NCI-H82 (cell line): ENCODE data around the gene C16orf95.
"Not testable (repeated sequence)": the region's sequence is repeated elsewhere in the genome, so short reads cannot be mapped to it uniquely, and the experiment has no call there.

Experiments used
- DNase-seq: peaks from one replicate; lab custom pipeline; 2025; lab: John Stamatoyannopoulos, UW

Gene C16orf95

DNA sequence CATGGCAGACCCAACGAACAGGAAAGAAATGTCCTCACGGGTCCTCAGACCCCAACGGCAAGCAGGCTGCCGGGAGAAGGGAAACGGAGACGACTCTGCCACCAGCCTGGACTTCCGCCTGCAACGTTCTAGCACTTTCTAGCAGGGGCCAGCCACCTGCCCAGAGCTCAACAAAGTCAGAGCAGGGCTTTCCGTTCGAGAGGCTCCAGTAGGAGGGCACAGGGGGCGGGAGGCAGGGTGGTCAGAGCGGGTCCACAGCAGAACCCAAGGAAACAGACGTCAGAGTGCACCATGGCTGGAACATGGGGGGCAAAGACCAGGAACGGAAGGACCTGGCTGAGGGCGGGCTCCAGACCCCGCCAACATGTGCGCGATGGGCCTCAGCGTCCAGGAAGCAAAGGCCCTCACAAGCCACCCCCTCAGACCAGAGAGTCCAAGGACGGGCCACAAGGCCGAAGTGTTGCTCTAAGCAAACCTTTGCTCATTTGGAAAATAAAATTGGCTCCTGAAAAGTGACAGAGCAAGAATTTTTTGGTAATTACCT is 29.4 kb upstream of the C16orf95 start:
- no peak for DNase-seq

DNA sequence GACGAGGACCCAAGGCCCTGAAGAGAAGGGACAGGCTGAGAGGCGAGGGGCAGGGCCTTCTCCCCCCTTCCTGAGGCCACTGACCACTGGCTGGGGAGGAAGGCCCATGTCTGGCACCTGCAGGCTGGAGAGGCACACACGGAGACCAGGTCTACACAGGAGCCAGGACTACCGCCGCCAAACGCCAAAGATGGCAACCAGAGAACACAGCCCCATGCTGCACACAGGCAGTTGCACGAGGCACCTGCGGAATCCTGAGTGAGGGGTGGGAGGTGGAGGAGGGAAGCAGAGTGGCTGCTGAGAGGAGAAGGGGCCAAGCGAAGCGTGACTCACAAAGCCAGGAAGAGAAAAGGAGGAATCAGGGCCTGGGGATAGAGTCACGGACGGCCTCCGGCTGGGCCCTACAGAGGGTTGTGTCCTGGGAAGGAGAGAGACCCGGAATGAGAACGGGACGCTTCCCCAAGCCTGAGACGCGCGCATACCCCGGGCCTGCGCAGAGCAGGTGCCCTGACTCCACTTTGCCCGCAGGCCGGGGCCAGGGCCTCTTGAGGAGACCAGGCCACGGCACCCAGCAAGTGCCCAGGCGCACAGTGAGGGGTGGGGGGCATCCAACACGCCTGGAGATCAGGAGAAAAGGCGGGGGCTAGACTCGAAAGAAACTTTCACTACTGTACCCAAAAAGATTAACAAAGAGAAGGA is 28.7 kb upstream of the C16orf95 start:
- DNase-seq, result no peak

DNA sequence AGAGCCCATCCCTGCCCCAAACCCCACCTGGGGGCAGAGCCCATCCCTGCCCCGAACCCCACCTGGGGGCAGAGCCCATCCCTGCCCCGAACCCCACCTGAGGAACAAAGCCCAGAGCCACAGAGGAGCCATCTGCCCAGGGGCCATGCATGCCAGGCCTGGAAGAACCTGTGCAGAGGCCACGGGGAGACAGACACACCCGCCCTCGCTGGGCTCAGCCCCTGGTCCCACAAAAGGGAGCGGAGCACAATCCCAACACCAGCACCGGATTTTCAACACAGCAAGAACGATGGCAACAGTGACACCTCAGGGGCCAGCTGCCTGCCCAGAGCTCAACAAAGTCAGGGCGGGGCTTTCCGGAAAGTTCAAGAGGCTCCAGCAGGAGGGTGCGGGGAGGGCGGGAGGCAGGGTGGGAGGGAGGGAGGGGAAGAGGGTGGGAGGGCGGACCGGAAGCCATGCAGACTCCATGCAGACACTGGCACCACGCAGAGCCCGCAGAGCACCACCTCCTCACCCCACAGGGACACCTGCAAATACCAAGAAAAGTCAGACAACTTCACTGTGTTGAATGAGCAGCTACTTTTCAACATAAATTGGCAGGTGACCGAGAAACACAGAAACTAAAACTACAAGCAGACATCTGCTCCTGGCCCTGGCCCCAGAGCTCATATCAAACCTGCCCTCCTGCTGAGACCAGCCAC is 27.9 kb upstream of the C16orf95 start:
- no peak for DNase-seq

DNA sequence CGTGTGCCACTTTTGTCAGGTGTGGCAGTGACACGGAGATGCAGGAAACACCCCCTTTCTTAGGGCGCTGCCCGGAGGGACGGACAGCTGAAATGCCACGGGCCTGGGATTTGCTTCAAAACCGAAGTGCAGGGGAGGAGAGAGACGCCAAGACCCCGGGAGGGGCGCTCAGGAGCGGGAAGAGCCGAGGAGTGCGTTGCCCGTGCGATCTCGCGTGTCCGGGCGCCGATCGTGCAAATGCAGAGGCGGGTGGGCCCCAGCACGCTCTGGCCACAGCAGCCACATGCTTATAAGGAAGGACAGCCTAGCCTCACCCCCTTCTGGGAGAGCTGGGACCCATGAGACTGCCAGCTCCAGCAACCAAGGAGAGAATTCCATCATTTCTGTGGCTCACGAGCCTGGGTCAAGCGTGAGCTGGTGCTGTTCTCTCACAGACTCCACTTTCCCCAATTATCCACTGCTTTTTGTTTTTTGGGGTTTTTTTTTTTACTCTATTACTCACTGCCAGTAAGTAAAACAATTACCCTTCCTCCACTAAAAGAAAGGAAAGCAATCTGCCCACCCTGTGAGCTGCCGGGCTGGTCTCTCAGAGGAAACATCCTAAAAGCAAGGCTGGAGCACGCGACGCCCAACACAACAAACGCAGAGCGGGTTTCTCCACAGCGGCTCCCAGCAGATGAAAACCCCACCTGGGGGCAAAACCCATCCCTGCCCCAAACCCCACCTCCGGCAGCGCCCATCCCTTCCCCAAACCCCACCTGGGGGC is 27.2 kb upstream of the C16orf95 start:
- DNase-seq, result no peak

DNA sequence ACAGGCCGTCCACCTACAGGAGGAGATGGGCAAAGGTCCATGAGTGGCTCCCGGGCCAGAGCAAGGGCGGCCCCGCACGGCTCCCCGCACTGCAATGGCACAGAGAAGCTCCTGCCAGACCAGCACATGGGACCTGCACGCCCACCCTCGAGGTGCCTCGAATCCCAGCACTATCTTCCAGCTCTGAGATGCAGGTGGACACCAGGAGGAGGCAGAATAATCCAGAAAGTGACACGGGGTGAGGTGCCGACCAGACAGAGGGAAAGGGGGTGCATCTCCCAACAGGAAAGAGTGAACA is 26.5 kb upstream of the C16orf95 start:
- DNase-seq, result no peak

- no peak for DNase-seq
Measured at GRCh38 chr16:87342978-87343752, 26.0 kb upstream of the C16orf95 start.

- no peak for DNase-seq
Measured at GRCh38 chr16:87342504-87342903, 25.3 kb upstream of the C16orf95 start.

DNA sequence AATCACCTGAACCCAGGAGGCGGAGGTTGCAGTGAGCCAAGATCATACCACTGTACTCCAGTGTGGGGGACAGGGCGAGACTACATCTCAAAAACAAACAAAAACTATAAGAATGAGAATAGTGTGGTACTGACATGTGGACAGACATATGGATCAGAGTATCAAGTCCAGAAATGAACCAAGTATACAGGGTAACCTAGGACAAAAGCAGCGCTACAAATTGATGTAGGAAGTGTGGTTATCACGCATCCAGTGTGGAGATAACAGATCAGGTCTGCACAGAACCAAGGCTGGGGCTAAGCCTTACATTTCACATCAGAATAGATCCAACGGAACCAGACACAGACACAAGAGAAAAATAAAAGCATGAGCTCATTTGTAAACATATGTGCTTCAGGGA is 23.0 kb upstream of the C16orf95 start:
- no peak for DNase-seq

GRCh38 chr16:87339724-87340105 is 22.5 kb upstream of the C16orf95 start:
- not testable (repeated sequence) for DNase-seq

- DNase-seq, result no peak
Measured at GRCh38 chr16:87339086-87339723, 22.0 kb upstream of the C16orf95 start.

GRCh38 chr16:87338155-87338765 is 21.1 kb upstream of the C16orf95 start:
- no peak for DNase-seq

- no peak for DNase-seq
Measured at GRCh38 chr16:87337262-87337771, 20.1 kb upstream of the C16orf95 start.

DNA sequence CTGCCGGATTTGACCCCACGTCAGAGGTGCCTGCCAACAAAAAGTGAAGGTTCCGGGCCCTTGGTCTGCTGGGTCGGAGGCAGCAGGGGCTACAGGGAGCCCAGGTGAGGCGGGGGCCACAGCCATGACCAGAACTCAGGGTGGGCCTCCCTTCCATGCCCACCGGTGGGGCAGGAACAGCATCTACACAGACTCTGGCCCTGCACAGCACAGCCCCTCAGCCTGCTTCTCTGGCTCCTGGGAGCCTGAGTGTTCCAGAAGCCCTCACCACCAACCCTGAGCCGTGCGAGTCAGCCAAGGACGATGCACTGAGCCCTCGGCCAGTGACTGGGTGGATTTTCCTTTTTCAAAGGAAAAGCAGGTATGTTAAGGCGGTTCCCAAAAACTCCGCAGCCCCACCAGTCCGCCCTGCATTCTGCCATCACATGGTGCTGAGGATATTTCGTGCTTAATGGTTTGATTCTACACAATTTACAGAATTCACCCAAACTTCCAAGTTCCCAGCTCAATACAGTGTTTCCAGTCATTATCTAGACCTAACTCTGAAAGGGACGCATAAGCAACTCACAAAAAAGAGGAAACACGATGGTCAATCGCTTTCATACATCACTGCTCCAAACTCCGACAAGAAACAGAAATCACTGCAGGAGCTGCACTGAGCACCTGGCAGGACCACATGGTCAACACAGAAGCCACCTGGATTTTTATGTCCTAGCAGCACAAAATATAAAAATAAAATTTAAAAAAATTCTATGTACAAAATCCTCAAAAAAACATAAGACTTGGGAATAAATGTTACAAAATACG is 19.4 kb upstream of the C16orf95 start:
- no peak for DNase-seq

GRCh38 chr16:87335625-87336433 is 18.6 kb upstream of the C16orf95 start:
- DNase-seq, result no peak

- no peak for DNase-seq
Measured at GRCh38 chr16:87334651-87335624, 17.7 kb upstream of the C16orf95 start.

GRCh38 chr16:87333581-87334331 is 16.6 kb upstream of the C16orf95 start:
- no peak for DNase-seq

- no peak for DNase-seq
Measured at GRCh38 chr16:87333101-87333500, 15.9 kb upstream of the C16orf95 start.
